GM18868 (cell line): Measurements from ENCODE around the gene RGS18.
"Not testable (repeated sequence)": the region's sequence is repeated elsewhere in the genome, so short reads cannot be mapped to it uniquely, and the experiment has no call there.

Experiments used
- ATAC-seq: cut with Tn5 transposase; IDR thresholded peaks from one replicate; pipeline ENCODE4 v1.9.1; 2021; ENCODE audit warnings: mild to moderate bottlenecking, moderate library complexity; ENCODE audit not compliant: unreplicated experiment

RGS18 gene

GRCh38 chr1:192158181-192158580, at the start of gene RGS18:
TSS of gene RGS18 (plus strand) at chr1:192158462. CDS start at chr1:192158638, 176 bp downstream.
- ATAC-seq, result peak; percentile 77

- no peak for ATAC-seq
These were observed 48.7 kb upstream of the RGS18 start for GRCh38 chr1:192109576-192109975.

DNA sequence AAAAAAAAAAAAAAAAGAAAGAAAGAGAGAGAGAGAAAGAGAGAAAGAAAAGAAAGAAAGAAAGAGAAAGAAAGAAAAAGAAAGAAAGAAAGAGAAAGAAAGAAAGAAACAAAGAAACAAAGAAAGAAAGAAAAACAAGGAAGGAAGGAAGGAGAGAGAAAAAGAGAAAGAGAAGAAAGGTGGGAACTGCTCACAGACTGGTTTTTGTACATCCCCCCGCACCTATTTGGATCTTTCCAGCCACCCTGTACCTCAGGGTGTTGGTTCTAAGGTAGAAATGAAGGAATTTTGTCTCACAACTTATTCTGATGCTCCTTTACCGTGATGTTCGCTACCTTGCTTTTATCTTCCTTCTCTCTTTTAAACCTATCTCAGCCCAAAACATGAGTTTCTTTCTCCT, 43.3 kb upstream of the RGS18 start:
- no peak for ATAC-seq

- ATAC-seq, result no peak
These were observed 39.3 kb upstream of the RGS18 start for GRCh38 chr1:192118881-192119405.

- ATAC-seq, result no peak
These were observed 38.6 kb upstream of the RGS18 start for GRCh38 chr1:192119701-192120100.

GRCh38 chr1:192122668-192123067, 35.6 kb upstream of the RGS18 start:
- ATAC-seq, result no peak

DNA sequence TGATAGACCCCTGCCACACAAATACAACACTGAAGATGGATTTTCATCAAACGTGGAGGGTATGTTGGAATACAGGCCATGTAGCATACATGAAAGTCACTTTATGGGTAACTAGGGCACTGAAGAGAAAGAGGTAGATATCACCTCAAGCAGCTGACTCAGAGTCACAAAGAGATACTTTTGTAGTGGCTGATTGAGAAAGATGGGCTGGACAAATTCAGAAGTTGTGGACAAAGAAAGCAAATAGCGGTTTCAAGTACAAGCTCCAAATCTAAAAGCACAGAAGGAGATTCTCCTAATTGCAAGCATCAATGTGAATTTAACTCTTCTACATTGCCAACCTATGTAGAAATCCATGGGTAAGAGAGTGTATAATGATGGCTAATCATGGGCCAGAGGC, 35.0 kb upstream of the RGS18 start:
- ATAC-seq, result no peak

- no peak for ATAC-seq
These were observed 32.1 kb upstream of the RGS18 start for GRCh38 chr1:192126030-192126619.

GRCh38 chr1:192130175-192130574, 28.1 kb upstream of the RGS18 start:
- no peak for ATAC-seq

DNA sequence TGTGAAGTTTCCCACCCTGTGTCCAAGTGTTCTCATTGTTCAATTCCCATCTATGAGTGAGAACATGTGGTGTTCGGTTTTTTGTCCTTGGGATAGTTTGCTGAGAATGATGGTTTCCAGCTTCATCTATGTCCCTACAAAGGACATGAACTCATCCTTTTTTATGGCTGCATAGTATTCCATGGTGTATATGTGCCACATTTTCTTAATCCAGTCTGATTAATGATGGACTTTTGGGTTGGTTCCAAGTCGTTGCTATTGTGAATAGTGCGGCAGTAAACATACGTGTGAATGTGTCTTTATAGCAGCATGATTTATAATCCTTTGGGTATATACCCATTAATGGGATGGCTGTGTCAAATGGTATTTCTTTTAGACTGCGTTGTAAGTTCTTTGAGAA, 27.4 kb upstream of the RGS18 start:
- ATAC-seq, result not testable (repeated sequence)

- no peak for ATAC-seq
These were observed 26.3 kb upstream of the RGS18 start for GRCh38 chr1:192131914-192132313.

- ATAC-seq, result no peak
These were observed 24.8 kb upstream of the RGS18 start for GRCh38 chr1:192133350-192133926.

DNA sequence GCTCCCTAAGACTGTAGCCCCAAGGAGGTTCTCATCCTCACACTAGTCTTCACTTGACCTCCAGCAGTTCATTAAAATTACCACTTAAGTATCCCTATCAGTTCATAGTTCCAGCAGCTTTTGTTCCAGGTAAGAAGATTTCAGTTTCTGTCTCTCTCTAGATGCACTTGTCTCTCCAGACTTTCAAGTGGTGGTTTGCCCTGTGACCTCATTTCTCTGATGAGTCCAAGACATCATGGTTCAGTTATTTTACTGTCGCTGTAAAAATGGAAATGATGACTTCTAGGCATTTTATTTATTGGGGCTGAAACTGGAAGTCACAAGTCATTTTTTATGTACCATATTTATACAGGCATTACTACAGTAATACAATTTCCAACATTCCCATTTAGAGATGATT, 17.9 kb upstream of the RGS18 start:
- ATAC-seq, result no peak

- ATAC-seq, result no peak
These were observed 11.0 kb upstream of the RGS18 start for GRCh38 chr1:192147221-192147620.

DNA sequence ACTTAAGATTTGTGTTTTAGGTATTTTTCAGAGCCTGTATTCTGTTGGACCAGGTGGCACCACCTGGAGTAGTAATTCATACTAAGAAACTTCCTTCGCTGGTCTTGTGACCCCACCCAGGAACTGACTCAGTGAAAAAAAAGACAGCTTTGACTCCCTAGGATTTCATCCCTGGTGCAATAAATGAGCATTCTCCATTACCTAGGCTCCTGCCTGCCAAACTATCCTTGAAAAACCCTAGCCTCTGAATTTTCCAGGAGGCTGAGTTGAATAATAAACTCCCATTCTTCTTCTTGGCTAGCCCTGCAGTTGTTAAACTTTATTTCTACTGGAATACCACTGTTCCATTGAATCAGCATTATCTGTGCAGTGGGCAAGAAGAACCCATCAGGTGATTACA, 10.6 kb upstream of the RGS18 start:
- ATAC-seq, result no peak

DNA sequence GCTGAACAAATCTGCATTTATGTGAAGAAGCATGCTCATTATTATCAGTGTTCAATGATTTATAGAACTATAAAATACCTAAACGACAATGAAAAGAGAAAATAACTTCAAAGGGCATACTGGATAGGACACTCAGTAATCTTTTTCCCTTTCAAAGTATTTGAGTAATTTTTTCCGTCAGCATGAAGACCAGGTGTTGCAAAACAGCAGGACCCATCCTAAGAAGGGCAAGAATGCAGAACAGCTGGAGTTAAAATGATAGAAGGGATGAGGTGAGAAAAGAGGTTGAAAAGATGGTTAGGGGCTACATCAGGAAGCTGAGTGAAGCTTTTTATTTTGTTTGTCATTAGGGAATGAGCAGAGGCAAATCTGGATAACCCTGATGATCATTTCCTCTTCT, 7.1 kb upstream of the RGS18 start:
- ATAC-seq, result no peak

DNA sequence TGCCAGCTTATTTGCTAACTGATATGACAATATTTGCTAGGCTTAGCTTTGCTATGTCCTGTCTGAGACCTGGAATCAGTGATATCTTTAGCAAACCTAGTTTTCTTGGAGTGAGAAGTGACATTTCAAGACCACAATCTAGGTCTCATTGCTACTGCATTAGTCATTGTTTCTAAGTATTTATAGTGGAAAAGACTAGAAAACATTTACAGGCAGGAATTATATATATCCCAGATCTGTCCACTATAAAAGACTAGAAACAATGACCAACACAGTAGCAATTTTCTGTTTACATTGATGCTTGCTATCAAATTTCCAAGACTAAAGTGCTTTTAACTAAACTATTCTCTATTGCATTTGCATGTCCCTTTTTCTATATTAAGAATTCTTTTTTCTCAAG, 5.0 kb upstream of the RGS18 start:
- ATAC-seq, result no peak

DNA sequence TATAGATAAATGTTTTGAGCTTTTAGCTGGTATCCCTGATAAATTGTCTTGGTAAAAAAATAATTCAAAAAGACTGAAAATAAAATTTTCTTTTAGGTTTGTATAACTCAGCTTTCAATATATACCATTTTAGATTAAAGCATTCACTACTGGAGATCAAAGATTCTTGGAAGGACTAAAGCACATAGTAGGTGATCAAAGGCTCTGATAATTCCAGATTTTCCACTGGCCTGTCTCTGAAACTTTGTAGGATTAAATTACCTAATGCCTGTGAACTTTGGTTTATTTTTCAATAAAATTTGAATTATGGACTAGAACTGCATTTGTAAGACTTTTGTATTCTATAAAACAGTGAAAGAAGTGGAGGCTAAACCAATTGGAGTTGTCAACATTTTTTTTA, 1.2 kb upstream of the RGS18 start:
- no peak for ATAC-seq

GRCh38 chr1:192159014-192159413, 752 bp downstream of the RGS18 start:
- no peak for ATAC-seq

DNA sequence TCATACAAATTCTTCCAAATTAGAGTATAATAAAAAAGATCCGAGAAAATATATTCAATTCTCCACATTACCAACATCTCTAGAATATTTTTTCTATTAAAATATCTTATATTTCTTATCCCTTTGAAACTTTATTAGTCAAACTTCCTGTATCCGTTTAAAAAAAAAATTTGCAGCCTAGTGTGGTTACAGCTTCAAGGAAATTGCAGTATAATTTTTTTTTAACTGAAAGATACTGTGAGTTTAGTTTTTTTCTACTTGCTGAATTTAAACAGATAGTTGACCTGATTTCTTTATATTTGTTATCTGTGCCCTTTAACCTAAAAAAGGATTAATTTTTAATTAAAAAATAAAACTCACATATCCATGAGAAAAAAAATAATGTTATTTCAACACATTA, 1.5 kb downstream of the RGS18 start:
- no peak for ATAC-seq

- no peak for ATAC-seq
These were observed 1.9 kb downstream of the RGS18 start for GRCh38 chr1:192160196-192160595.

DNA sequence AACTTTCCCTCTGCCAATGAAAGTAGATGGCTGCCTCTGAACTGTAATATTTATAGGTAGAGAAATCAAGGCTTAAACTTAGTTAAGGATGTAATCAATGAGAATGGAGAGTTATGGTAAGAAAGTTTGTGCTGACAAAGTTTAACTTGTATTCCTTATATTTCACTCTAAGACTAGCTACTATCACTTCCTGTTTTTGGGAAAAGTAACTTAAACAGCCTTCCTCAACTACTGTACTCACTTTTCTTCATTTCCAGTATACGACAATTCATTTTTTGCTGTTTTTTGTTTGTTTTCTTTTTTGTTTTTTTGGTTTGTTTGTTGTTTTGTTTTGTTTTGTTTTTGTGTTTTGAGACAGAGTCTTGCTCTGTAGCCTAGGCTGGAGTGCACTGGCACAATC, 3.7 kb downstream of the RGS18 start:
- ATAC-seq, result no peak

DNA sequence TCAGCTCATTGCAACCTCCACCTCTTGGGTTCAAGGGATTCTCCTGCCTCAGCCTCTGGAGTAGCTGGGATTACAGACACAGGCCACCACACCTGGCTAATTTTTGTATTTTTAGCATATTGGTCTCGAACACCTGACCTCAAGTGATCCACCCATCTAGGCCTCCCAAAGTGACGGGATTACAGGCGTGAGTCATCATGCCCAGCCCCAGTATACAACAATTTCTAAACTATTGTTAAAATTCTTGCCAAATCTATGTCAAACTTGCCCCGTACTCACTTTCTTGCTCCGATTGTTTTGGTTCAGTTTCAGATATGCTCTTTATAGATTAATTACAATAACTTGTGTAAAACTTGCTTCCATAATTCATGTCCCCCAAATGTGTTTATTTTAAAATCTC, 4.1 kb downstream of the RGS18 start:
- ATAC-seq, result no peak
